CD4-positive, alpha-beta T cell treated with Interleukin-21 for 1 hour (primary cell): ENCODE measurements around the gene PPP1R3C.

ENCODE experiments used
- DNase-seq: peaks from one replicate; pipeline ENCODE4 v3.0.0-alpha.2; 2020

Gene PPP1R3C

GRCh38 chr10:91598211-91598977 lies 34.5 kb downstream of the PPP1R3C start:
- DNase-seq: no peak

GRCh38 chr10:91597197-91597881 lies 35.5 kb downstream of the PPP1R3C start:
- DNase-seq: no peak

- no peak for DNase-seq
Observed at GRCh38 chr10:91596825-91597196, 36.1 kb downstream of the PPP1R3C start.

- DNase-seq: no peak
Observed at GRCh38 chr10:91593834-91594233, 39.0 kb downstream of the PPP1R3C start.

- no peak for DNase-seq
Observed at GRCh38 chr10:91593366-91593765, 39.5 kb downstream of the PPP1R3C start.

- DNase-seq: no peak
Observed at GRCh38 chr10:91592266-91592975, 40.5 kb downstream of the PPP1R3C start.

GRCh38 chr10:91591797-91592174 lies 41.1 kb downstream of the PPP1R3C start:
- DNase-seq: no peak

- no peak for DNase-seq
Observed at GRCh38 chr10:91590904-91591796, 41.7 kb downstream of the PPP1R3C start.

GRCh38 chr10:91590142-91590903 lies 42.5 kb downstream of the PPP1R3C start:
- DNase-seq: no peak

GRCh38 chr10:91589658-91590035 lies 43.2 kb downstream of the PPP1R3C start:
- DNase-seq: no peak

- no peak for DNase-seq
Observed at GRCh38 chr10:91589015-91589657, 43.7 kb downstream of the PPP1R3C start.

- no peak for DNase-seq
Observed at GRCh38 chr10:91587710-91588638, 44.9 kb downstream of the PPP1R3C start.

GRCh38 chr10:91582153-91582554 lies 50.7 kb downstream of the PPP1R3C start:
- no peak for DNase-seq

- DNase-seq: no peak
Observed at GRCh38 chr10:91579329-91579985, 53.4 kb downstream of the PPP1R3C start.
